ENCODE measurements around the gene PPIP5K2. TPM values are rescaled to one million over a fixed set of nuclear protein-coding genes. Genes with fewer than 3 reads are reported as not detected.

The PPIP5K2 gene
- total and polyA plus RNA-seq, 2 donors (not counting 3 experiments of a cell fraction or from before 2014, with no cell fraction given): 20.8 to 69.4 TPM

- no peak overlapping the region for H3K9ac ChIP-seq (replicated peaks; ENCODE audit: extremely low read depth, insufficient read depth, low read length)
- H3K36me3 ChIP-seq (ENCODE audit: control insufficient read depth in 2 of 2, extremely low read depth in 1 of 2, insufficient read depth in 2 of 2, low read length in 2 of 2): no peaks in the 10 kb centered on the region
- H3K4me3 ChIP-seq (replicated peaks in 1 of 3; ENCODE audit: insufficient read depth in 1 of 3, low read depth in 1 of 3, low read length in 3 of 3): no peak overlapping the region
- H4K20me1 ChIP-seq (replicated peaks; ENCODE audit: control insufficient read depth, extremely low read depth, insufficient read depth, low read length): no peaks in the 10 kb centered on the region
- no peak overlapping the region for H2AFZ ChIP-seq (ENCODE audit: low read depth, low read length)
- no peaks in the 10 kb centered on the region for H3K9me1 ChIP-seq (replicated peaks; ENCODE audit: control insufficient read depth, extremely low read depth, insufficient read depth, low read length)
- H3K27me3 ChIP-seq (ENCODE audit: control insufficient read depth in 2 of 2, insufficient read depth in 2 of 2, low read length in 2 of 2): no peaks in the 10 kb centered on the region
- TF ChIP-seq FOS (IDR thresholded peaks at IDR 0.05; ENCODE audit: borderline replicate concordance, insufficient read depth, low read length): no peak
- FAIRE-seq: no peak
- no peaks in the 10 kb centered on the region for H3K79me2 ChIP-seq (ENCODE audit: control insufficient read depth, insufficient read depth, low read length)
- ChIA-PET POLR2A (no interaction called here), CTCF (interaction anchor here (1.3 to 1.5 kb wide), 2 partner anchors 12 to 18 kb away, joined by 3 to 4 read pairs; no protein-coding TSS in a partner anchor)
- intact Hi-C loops (cut with micrococcal nuclease) (no loop called here), dilution Hi-C loops (cut with MboI; ENCODE audit: extremely low pct_ligation_motif_present, low sequenced_read_pairs) (no loop called here)
- H3K4me1 ChIP-seq (ENCODE audit: control insufficient read depth, extremely low read depth, insufficient read depth, low read length): no peaks in the 10 kb centered on the region
- H3K9me3 ChIP-seq (replicated peaks; ENCODE audit: control insufficient read depth, insufficient read depth, low read length): no peaks in the 10 kb centered on the region
- H3K4me2 ChIP-seq (ENCODE audit: insufficient read depth, low read length): no peak overlapping the region
- no peak for DNase-seq (ENCODE audit: low read depth, low spot score)
- BruUV-seq (replicated peaks): no TSS peak
- H3K27ac ChIP-seq (ENCODE audit: insufficient read depth, low read depth, low read length): no peak overlapping the region
Measured at GRCh38 chr5:103145196-103145595, 25.1 kb downstream of the PPIP5K2 start.

- DNase-seq (ENCODE audit: low read depth, low spot score): no peak
- no peak overlapping the region for H3K27ac ChIP-seq (ENCODE audit: insufficient read depth, low read depth, low read length)
- H3K4me1 ChIP-seq (ENCODE audit: control insufficient read depth, extremely low read depth, insufficient read depth, low read length): no peaks in the 10 kb centered on the region
- H3K9me1 ChIP-seq (replicated peaks; ENCODE audit: control insufficient read depth, extremely low read depth, insufficient read depth, low read length): no peaks in the 10 kb centered on the region
- no peaks in the 10 kb centered on the region for H3K9me3 ChIP-seq (replicated peaks; ENCODE audit: control insufficient read depth, insufficient read depth, low read length)
- no peaks in the 10 kb centered on the region for H3K79me2 ChIP-seq (ENCODE audit: control insufficient read depth, insufficient read depth, low read length)
- CTCF ChIA-PET: interaction anchor here (1.9 kb wide), 1 partner anchor 77 kb away, joined by 11 read pairs; no protein-coding TSS in a partner anchor
- no peak overlapping the region for H3K9ac ChIP-seq (replicated peaks; ENCODE audit: extremely low read depth, insufficient read depth, low read length)
- H3K4me3 ChIP-seq (replicated peaks in 1 of 3; ENCODE audit: insufficient read depth in 1 of 3, low read depth in 1 of 3, low read length in 3 of 3): no peak overlapping the region
- no peak overlapping the region for H3K4me2 ChIP-seq (ENCODE audit: insufficient read depth, low read length)
- POLR2A ChIA-PET: no interaction called here
- dilution Hi-C loops (cut with MboI; ENCODE audit: extremely low pct_ligation_motif_present, low sequenced_read_pairs) (no loop called here), intact Hi-C loops (cut with micrococcal nuclease) (no loop called here)
- no peak overlapping the region for H2AFZ ChIP-seq (ENCODE audit: low read depth, low read length)
- H3K36me3 ChIP-seq (ENCODE audit: control insufficient read depth in 2 of 2, extremely low read depth in 1 of 2, insufficient read depth in 2 of 2, low read length in 2 of 2): no peaks in the 10 kb centered on the region
- H4K20me1 ChIP-seq (replicated peaks; ENCODE audit: control insufficient read depth, extremely low read depth, insufficient read depth, low read length): no peaks in the 10 kb centered on the region
- H3K27me3 ChIP-seq (ENCODE audit: control insufficient read depth in 2 of 2, insufficient read depth in 2 of 2, low read length in 2 of 2): no peaks in the 10 kb centered on the region
- BruUV-seq (replicated peaks): no TSS peak
- TF ChIP-seq MYC (IDR thresholded peaks at IDR 0.05; ENCODE audit: low read depth, low read length) (no peak), POLR2AphosphoS5 (IDR thresholded peaks at IDR 0.05; ENCODE audit: insufficient read depth, low read depth, low read length) (no peak), POLR2A (IDR thresholded peaks at IDR 0.05; ENCODE audit: low read depth, low read length) (no peak)
- no peak for FAIRE-seq
Measured at GRCh38 chr5:103148213-103148612, 28.1 kb downstream of the PPIP5K2 start.
